SK-N-SH (cell line): Measurements from ENCODE around the gene BUD31. TPM values are rescaled to one million over a fixed set of nuclear protein-coding genes. Genes with fewer than 3 reads are reported as not detected.
"Not testable (repeated sequence)": the region's sequence is repeated elsewhere in the genome, so short reads cannot be mapped to it uniquely, and the experiment has no call there.

Experiments used
- CTCF ChIA-PET: fragments of 300-600, 350-600 bp; formaldehyde crosslinking; extraction: SDS; loops from one replicate; lab custom pipeline; 2021; lab: Yijun Ruan, JAX
- POLR2A ChIA-PET: fragments of 350-600 bp; sonication (Branson Sonifier 250); formaldehyde crosslinking; extraction: SDS; loops from one replicate; lab custom pipeline; 2020; ENCODE audit warnings: antibody characterized with exemption, inconsistent platforms; lab: Yijun Ruan, JAX
- DNase-seq: peaks from one replicate; pipeline ENCODE4 v3.0.0; 2012
- H2AFZ ChIP-seq: fragments of 200-600 bp; sonication (generic); 2 replicates; pipeline ENCODE4 v1.8.1; 2016; ENCODE audit warnings: antibody characterized with exemption, mild to moderate bottlenecking, low read depth
- H3F3A ChIP-seq: fragments of 200-600 bp; sonication (generic); replicated peaks from 2 replicates; pipeline ENCODE3; 2016; ENCODE audit warnings: antibody characterized with exemption, mild to moderate bottlenecking; ENCODE audit not compliant: insufficient read depth
- H3K27ac ChIP-seq, 2 experiments: fragments of 200-500 bp in 1 of 2; fragments of 200-600 bp in 1 of 2; sonication (Bioruptor generic) in 1 of 2; sonication (generic), shearing (Covaris generic) in 1 of 2; 2 replicates each; pipeline versions ENCODE4 v1.5.1 to v1.6.1; 2014 to 2016; ENCODE audit warnings: low read depth in 2 of 2, inconsistent platforms in 1 of 2, low read length in 1 of 2, mild to moderate bottlenecking in 1 of 2, mixed read lengths in 1 of 2
- H3K27me3 ChIP-seq: fragments of 200-600 bp; sonication (generic), shearing (Covaris generic); 2 replicates; pipeline ENCODE4 v1.6.1; 2016; ENCODE audit warnings: mixed run types; ENCODE audit not compliant: insufficient read depth
- H3K36me3 ChIP-seq, 2 experiments: fragments of 200-500 bp in 1 of 2; fragments of 200-600 bp in 1 of 2; sonication (Bioruptor generic) in 1 of 2; sonication (generic) in 1 of 2; replicated peaks in 1 of 2; 2 replicates each; pipeline versions ENCODE3 to v1.5.1; 2014 to 2016; ENCODE audit warnings: low read length in 1 of 2, mild to moderate bottlenecking in 1 of 2; ENCODE audit not compliant: insufficient read depth in 2 of 2, control insufficient read depth in 1 of 2
- H3K4me1 ChIP-seq, 2 experiments: fragments of 200-500 bp in 1 of 2; fragments of 200-600 bp in 1 of 2; sonication (Bioruptor generic) in 1 of 2; sonication (generic), shearing (Covaris generic) in 1 of 2; 2 replicates each; pipeline versions ENCODE4 v1.5.1 to v1.6.1; 2014 to 2016; ENCODE audit warnings: low read depth in 1 of 2, low read length in 1 of 2, mixed run types in 1 of 2; ENCODE audit not compliant: insufficient read depth in 2 of 2, control insufficient read depth in 1 of 2
- H3K4me2 ChIP-seq: fragments of 200-600 bp; sonication (generic), shearing (Covaris generic); 2 replicates; pipeline ENCODE4 v1.6.1; 2017; ENCODE audit warnings: mixed run types
- H3K4me3 ChIP-seq, 2 experiments: fragments of 200-500 bp in 1 of 2; fragments of 200-600 bp in 1 of 2; sonication (Bioruptor generic) in 1 of 2; sonication (generic), shearing (Covaris generic) in 1 of 2; 2 replicates each; pipeline versions ENCODE4 v1.5.1 to v1.8.1; 2014 to 2016; ENCODE audit warnings: low read depth in 2 of 2, inconsistent platforms in 1 of 2, low read length in 1 of 2, mild to moderate bottlenecking in 1 of 2, mixed read lengths in 1 of 2, moderate library complexity in 1 of 2
- H3K79me2 ChIP-seq: fragments of 200-600 bp; sonication (generic); 2 replicates; pipeline ENCODE4 v1.8.1; 2017; ENCODE audit warnings: mild to moderate bottlenecking; ENCODE audit not compliant: insufficient read depth
- H3K9ac ChIP-seq: fragments of 200-600 bp; sonication (generic); 2 replicates; pipeline ENCODE4 v1.6.1; 2017; ENCODE audit warnings: mixed run types
- H3K9me2 ChIP-seq: fragments of 200-600 bp; sonication (generic); 2 replicates; pipeline ENCODE4 v1.6.1; 2017; ENCODE audit warnings: mixed run types
- H3K9me3 ChIP-seq: fragments of 200-600 bp; sonication (generic); 2 replicates; pipeline ENCODE4 v1.6.1; 2017; ENCODE audit warnings: mixed run types, mild to moderate bottlenecking, moderate library complexity
- H4K20me1 ChIP-seq: fragments of 200-600 bp; sonication (generic); 2 replicates; pipeline ENCODE4 v1.6.1; 2017; ENCODE audit warnings: mild to moderate bottlenecking, mixed run types; ENCODE audit not compliant: insufficient read depth
- ELF1 ChIP-seq: IDR thresholded peaks from 2 replicates; pipeline ENCODE4 v1.4.0; 2012
- EP300 ChIP-seq, 2 experiments: IDR thresholded peaks; 2 replicates each; pipeline versions ENCODE4 v1.4.0 to v1.6.1; 2012; ENCODE audit warnings: borderline replicate concordance in 1 of 2, low read depth in 1 of 2, low read length in 1 of 2
- EZH2phosphoT487 ChIP-seq: fragments of 200-600 bp; sonication (generic); IDR thresholded peaks from 2 replicates; pipeline ENCODE4 v1.6.1; 2017; ENCODE audit warnings: low read depth, mixed run types, mild to moderate bottlenecking, antibody characterized with exemption, moderate library complexity, borderline replicate concordance
- FOXM1 ChIP-seq: IDR thresholded peaks from 2 replicates; pipeline ENCODE4 v1.4.0; 2012; ENCODE audit warnings: low read depth, mild to moderate bottlenecking
- GATA2 ChIP-seq: sonication (generic); formaldehyde crosslinking; IDR thresholded peaks from 2 replicates; pipeline ENCODE4 v1.5.0; 2020; ENCODE audit warnings: mild to moderate bottlenecking, missing genetic modification reagents
- MEF2A ChIP-seq: IDR thresholded peaks from 2 replicates; pipeline ENCODE4 v1.4.0; 2012; ENCODE audit warnings: low read depth, borderline replicate concordance
- NRF1 ChIP-seq: IDR thresholded peaks from 2 replicates; pipeline ENCODE4 v1.6.1; 2012; ENCODE audit warnings: low read depth, mild to moderate bottlenecking, low read length
- RAD21 ChIP-seq: IDR thresholded peaks from 2 replicates; pipeline ENCODE4 v1.6.1; 2012; ENCODE audit warnings: mild to moderate bottlenecking, low read length
- SMC3 ChIP-seq: IDR thresholded peaks from 2 replicates; pipeline ENCODE4 v1.6.1; 2012; ENCODE audit warnings: low read depth, low read length, improper control_type of control experiment
- WGBS: methylation state at CpG from one replicate; pipeline ENCODE4 v1.1.6; 2017; ENCODE audit warnings: low lambda C conversion rate; 5-methylcytosine and 5-hydroxymethylcytosine counted together
- polyA plus RNA-seq, 3 experiments: library from polyadenylated mRNA; depleted of rRNA; stranded (reverse); fragments of >200 nt; gene quantifications; 2 replicates each; pipeline ENCODE4 v1.2.3, GENCODE V29; 2012
- TF ChIP-seq, protein P1 (sequence below): fragments of 150-350 bp; IDR thresholded peaks from 2 replicates; pipeline ENCODE4 v1.6.1; 2017; ENCODE audit warnings: antibody characterized with exemption, low read length, low read depth, borderline replicate concordance
- TF ChIP-seq, protein P2 (sequence below): fragments of 200-600 bp; sonication (generic); IDR thresholded peaks from 2 replicates; pipeline ENCODE4 v1.6.1; 2017; ENCODE audit warnings: antibody characterized with exemption, mild to moderate bottlenecking, moderate library complexity

Gene BUD31
- polyA plus RNA-seq, 1 of the 3 experiments (the other 2 are of a cell fraction) = 162 TPM

DNA sequence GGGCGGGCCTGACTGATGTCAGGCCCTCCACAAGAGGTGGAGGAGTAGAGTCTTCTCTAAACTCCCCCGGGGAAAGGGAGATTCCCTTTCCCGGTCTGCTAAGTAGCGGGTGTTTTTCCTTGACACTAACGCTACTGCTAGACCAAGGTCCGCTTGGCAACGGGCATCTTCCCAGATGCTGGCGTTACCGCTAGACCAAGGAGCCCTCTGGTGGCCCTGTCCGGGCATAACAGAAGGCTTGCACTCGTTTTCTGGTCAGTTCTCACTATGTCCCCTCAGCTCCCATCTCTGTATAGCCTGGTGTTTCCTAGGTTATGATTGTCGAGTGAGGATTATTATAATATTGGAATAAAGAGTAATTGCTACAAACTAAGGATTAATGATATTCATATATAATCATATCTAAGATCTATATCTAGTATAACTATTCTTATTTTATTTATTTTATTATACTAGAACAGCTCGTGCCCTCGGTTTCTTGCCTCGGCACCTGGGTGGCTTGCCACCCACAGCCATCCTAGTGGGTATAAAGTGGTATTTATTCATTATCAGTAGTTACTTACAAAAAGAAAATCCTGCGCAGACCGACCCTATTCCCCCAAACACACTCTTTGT is 6.9 kb downstream of the BUD31 start:
- 43% methylated on average over 17 of the region's 17 CpGs for WGBS
- H4K20me1 ChIP-seq, DNase-seq: not testable (repeated sequence)

DNA sequence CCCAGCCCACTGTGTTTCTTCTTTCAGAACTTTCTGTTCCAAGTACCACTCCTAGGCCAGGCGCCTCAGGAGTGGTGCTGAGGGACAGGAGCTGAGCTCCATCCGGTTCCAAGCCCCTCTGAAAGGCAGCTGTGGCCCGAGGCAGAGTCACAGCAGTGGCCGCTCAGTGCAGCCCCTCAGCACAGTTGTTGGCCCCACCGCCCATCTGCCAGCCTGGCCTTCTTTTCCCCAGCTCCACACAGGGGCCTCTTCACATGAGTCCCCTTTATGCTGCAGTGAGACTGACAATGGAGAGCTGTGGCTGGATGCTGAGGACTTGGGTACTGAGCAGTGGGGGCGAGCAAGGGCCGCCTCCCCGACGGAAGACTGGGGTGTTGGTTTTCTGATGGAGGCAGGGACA is 9.5 kb downstream of the BUD31 start:
- DNase-seq = no peak
- H3K9me3 ChIP-seq = no peaks in the 10 kb centered on the region
- peaks cover 5% of the 10 kb centered on the region; the same call in 1 of the 2 replicates for H4K20me1 ChIP-seq
- no peaks in the 10 kb centered on the region for H3K4me1 ChIP-seq
- no peaks in the 10 kb centered on the region for H3K9me2 ChIP-seq
- H3K79me2 ChIP-seq = peaks cover 31% of the 10 kb centered on the region; the same call in 1 of the 2 replicates
- no peak overlapping the region for H3K27ac ChIP-seq
- no peaks in the 10 kb centered on the region for H3K27me3 ChIP-seq
- H3K4me2 ChIP-seq = no peak overlapping the region
- TF ChIP-seq, protein P1, sequence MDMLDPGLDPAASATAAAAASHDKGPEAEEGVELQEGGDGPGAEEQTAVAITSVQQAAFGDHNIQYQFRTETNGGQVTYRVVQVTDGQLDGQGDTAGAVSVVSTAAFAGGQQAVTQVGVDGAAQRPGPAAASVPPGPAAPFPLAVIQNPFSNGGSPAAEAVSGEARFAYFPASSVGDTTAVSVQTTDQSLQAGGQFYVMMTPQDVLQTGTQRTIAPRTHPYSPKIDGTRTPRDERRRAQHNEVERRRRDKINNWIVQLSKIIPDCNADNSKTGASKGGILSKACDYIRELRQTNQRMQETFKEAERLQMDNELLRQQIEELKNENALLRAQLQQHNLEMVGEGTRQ = no peak
- TF ChIP-seq MEF2A (no peak), GATA2 (CRISPR knock-in tag) (no peak), EZH2phosphoT487 (no peak), EP300 (IDR thresholded peaks at IDR 0.05; ENCODE audit: borderline replicate concordance in 1 of 2, low read depth in 1 of 2, low read length in 1 of 2) (no peak), NRF1 (no peak), ELF1 (no peak), FOXM1 (no peak)
- ChIA-PET POLR2A (interaction anchor here (1.0 kb wide), 2 partner anchors 11 to 25 kb away, joined by 3 read pairs; no protein-coding TSS in a partner anchor), CTCF (no interaction called here)
- no peak overlapping the region for H2AFZ ChIP-seq
- no peak overlapping the region for H3K4me3 ChIP-seq
- peaks cover 30% of the 10 kb centered on the region for H3F3A ChIP-seq
- WGBS = 91% methylated on average over 9 of the region's 9 CpGs
- H3K36me3 ChIP-seq = peaks cover 61 to 76% of the 10 kb centered on the region in 2 experiments
- no peak overlapping the region for H3K9ac ChIP-seq

More for the DNA sequence above, 6.9 kb downstream of the BUD31 start:
- POLR2A ChIA-PET, H3K4me1 ChIP-seq, H3K4me2 ChIP-seq, H3K9ac ChIP-seq, H3K27me3 ChIP-seq, H2AFZ ChIP-seq: not testable (repeated sequence)
- H3K79me2 ChIP-seq = peaks cover 57% of the 10 kb centered on the region
- H3K27ac ChIP-seq = 0 out of 4 replicates have a peak overlapping the region, but pooled peaks of 1 of the 2 experiments have one; percentile 6
- peaks cover 30% of the 10 kb centered on the region for H3F3A ChIP-seq
- peaks cover 71 to 91% of the 10 kb centered on the region in 2 experiments for H3K36me3 ChIP-seq
- TF ChIP-seq SMC3 (peak; percentile 55), RAD21 (peak; percentile 72)
- TF ChIP-seq, protein P2, sequence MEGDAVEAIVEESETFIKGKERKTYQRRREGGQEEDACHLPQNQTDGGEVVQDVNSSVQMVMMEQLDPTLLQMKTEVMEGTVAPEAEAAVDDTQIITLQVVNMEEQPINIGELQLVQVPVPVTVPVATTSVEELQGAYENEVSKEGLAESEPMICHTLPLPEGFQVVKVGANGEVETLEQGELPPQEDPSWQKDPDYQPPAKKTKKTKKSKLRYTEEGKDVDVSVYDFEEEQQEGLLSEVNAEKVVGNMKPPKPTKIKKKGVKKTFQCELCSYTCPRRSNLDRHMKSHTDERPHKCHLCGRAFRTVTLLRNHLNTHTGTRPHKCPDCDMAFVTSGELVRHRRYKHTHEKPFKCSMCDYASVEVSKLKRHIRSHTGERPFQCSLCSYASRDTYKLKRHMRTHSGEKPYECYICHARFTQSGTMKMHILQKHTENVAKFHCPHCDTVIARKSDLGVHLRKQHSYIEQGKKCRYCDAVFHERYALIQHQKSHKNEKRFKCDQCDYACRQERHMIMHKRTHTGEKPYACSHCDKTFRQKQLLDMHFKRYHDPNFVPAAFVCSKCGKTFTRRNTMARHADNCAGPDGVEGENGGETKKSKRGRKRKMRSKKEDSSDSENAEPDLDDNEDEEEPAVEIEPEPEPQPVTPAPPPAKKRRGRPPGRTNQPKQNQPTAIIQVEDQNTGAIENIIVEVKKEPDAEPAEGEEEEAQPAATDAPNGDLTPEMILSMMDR = peak; percentile 78
- TF ChIP-seq, all 33 proteins: peak for 3; not testable (repeated sequence) for 30
- H3K4me3 ChIP-seq, H3K9me2 ChIP-seq, H3K9me3 ChIP-seq: not testable (repeated sequence)
- CTCF ChIA-PET = interaction anchor here (0.6 to 2.2 kb wide), 12 partner anchors 8 to 375 kb away, joined by 3 to 10 read pairs (median 3); no protein-coding TSS in a partner anchor
